HCT116 (cell line): ENCODE data around the gene FAM24A. TPM values are rescaled to one million over a fixed set of nuclear protein-coding genes. Genes with fewer than 3 reads are reported as not detected.

ENCODE experiments used
- ATAC-seq: fragments of 200-7000 bp; cut with Tn5 transposase; 2 replicates; pipeline ENCODE4 v1.9.1; 2020; ENCODE audit warnings: mild to moderate bottlenecking, moderate library complexity
- BruUV-seq: library from RNA; stranded (reverse); fragments of 400-500 nt; replicated peaks from 2 replicates; lab custom pipeline; 2021; lab: Mats Ljungman, UMichigan
- CTCF ChIA-PET: fragments of 300-600 bp; sonication (Branson Sonifier 250); formaldehyde crosslinking; loops from one replicate; lab custom pipeline; 2021; ENCODE audit warnings: antibody characterized with exemption; lab: Charles Lee
- POLR2A ChIA-PET: fragments of 300-600, 350-600 bp; sonication (Branson Sonifier 250); formaldehyde crosslinking; loops from one replicate; lab custom pipeline; 2021; ENCODE audit warnings: antibody characterized with exemption; lab: Charles Lee
- RAD21 ChIA-PET, 2 experiments: fragments of 300-600 bp; sonication (Branson Sonifier 250); formaldehyde crosslinking; loops; one replicate each; lab custom pipeline; 2023; ENCODE audit warnings: low total read pairs in 2 of 2; ENCODE audit not compliant: uncharacterized antibody in 2 of 2, unreplicated experiment in 2 of 2, low non-redundant PET in 1 of 2; lab: Charles Lee
- DNase-seq: peaks from one replicate; pipeline ENCODE4 v3.0.0-alpha.2; 2010; ENCODE audit warnings: low read depth, low spot score
- H2AFZ ChIP-seq: fragments of 200-600 bp; shearing (Covaris generic), sonication (generic); 2 replicates; pipeline ENCODE4 v1.6.1; 2017; ENCODE audit warnings: low read depth, mixed run types, mixed read lengths, antibody characterized with exemption, low read length; ENCODE audit not compliant: poor library complexity, severe bottlenecking
- H3K27ac ChIP-seq: 2 replicates; pipeline ENCODE4 v1.5.1; 2012; ENCODE audit warnings: low read depth, low read length
- H3K27me3 ChIP-seq: fragments of 200-600 bp; sonication (generic); 2 replicates; pipeline ENCODE4 v1.6.1; 2016; ENCODE audit warnings: mixed run types, low read length, mixed read lengths; ENCODE audit not compliant: insufficient read depth
- H3K36me3 ChIP-seq, 2 experiments: fragments of 200-500 bp in 1 of 2; fragments of 200-600 bp in 1 of 2; sonication (Bioruptor generic) in 1 of 2; sonication (generic) in 1 of 2; 2 replicates each; pipeline versions ENCODE4 v1.5.1 to v1.6.1; 2014 to 2016; ENCODE audit warnings: low read length in 2 of 2, inconsistent platforms in 1 of 2, mixed read lengths in 1 of 2, mixed run types in 1 of 2; ENCODE audit not compliant: insufficient read depth in 2 of 2, control insufficient read depth in 1 of 2
- H3K4me1 ChIP-seq, 2 experiments: fragments of 200-600 bp in 1 of 2; sonication (generic) in 1 of 2; 2 replicates each; pipeline versions ENCODE4 v1.5.1 to v1.6.1; 2012 to 2017; ENCODE audit warnings: low read length in 2 of 2, inconsistent platforms in 1 of 2, mild to moderate bottlenecking in 1 of 2, mixed read lengths in 1 of 2, mixed run types in 1 of 2, moderate library complexity in 1 of 2; ENCODE audit not compliant: insufficient read depth in 2 of 2, control insufficient read depth in 1 of 2
- H3K4me2 ChIP-seq: fragments of 200-600 bp; sonication (generic); 2 replicates; pipeline ENCODE4 v1.6.1; 2017; ENCODE audit warnings: mixed run types, low read length, mixed read lengths
- H3K4me3 ChIP-seq, 2 experiments: fragments of 200-600 bp in 1 of 2; sonication (generic) in 1 of 2; replicated peaks in 1 of 2; 2 replicates each; pipeline ENCODE4 v1.5.1; 2011 to 2016; ENCODE audit warnings: low read length in 2 of 2, control low read depth in 1 of 2, low read depth in 1 of 2, mild to moderate bottlenecking in 1 of 2, mixed read lengths in 1 of 2, mixed run types in 1 of 2
- H3K79me2 ChIP-seq: fragments of 200-600 bp; sonication (generic); 2 replicates; pipeline ENCODE4 v1.6.1; 2017; ENCODE audit warnings: mild to moderate bottlenecking, mixed run types, low read length, moderate library complexity, mixed read lengths; ENCODE audit not compliant: insufficient read depth
- H3K9ac ChIP-seq: fragments of 200-600 bp; sonication (generic); 2 replicates; pipeline ENCODE4 v1.6.1; 2016; ENCODE audit warnings: low read length, mixed read lengths
- H3K9me2 ChIP-seq: fragments of 200-600 bp; sonication (generic), shearing (Covaris generic); 2 replicates; pipeline ENCODE4 v1.6.1; 2017; ENCODE audit warnings: mixed run types, mild to moderate bottlenecking, moderate library complexity; ENCODE audit not compliant: insufficient read depth
- H3K9me3 ChIP-seq, 2 experiments: fragments of 200-500 bp in 1 of 2; fragments of 200-600 bp in 1 of 2; sonication (Bioruptor generic) in 1 of 2; sonication (generic) in 1 of 2; 2 replicates each; pipeline ENCODE4 v1.6.1; 2014 to 2017; ENCODE audit warnings: low read length in 2 of 2, mixed read lengths in 2 of 2, inconsistent platforms in 1 of 2, low read depth in 1 of 2, mild to moderate bottlenecking in 1 of 2, mixed run types in 1 of 2, moderate library complexity in 1 of 2; ENCODE audit not compliant: control insufficient read depth in 1 of 2, insufficient read depth in 1 of 2
- H4K20me1 ChIP-seq: fragments of 200-600 bp; sonication (generic), shearing (Covaris generic); 2 replicates; pipeline ENCODE4 v1.6.1; 2017; ENCODE audit warnings: mixed run types, mild to moderate bottlenecking, moderate library complexity; ENCODE audit not compliant: insufficient read depth
- CBX3 ChIP-seq: IDR thresholded peaks from 2 replicates; pipeline ENCODE4 v1.6.1; 2012; ENCODE audit warnings: low read depth
- EGR1 ChIP-seq: IDR thresholded peaks from 2 replicates; pipeline ENCODE4 v1.6.1; 2012; ENCODE audit warnings: low read depth
- EZH2 ChIP-seq: fragments of 200-600 bp; sonication (generic); IDR thresholded peaks from 2 replicates; pipeline ENCODE4 v1.6.1; 2017; ENCODE audit warnings: antibody characterized with exemption, mixed run types
- FOSL1 ChIP-seq: IDR thresholded peaks from 2 replicates; pipeline ENCODE4 v1.6.1; 2012; ENCODE audit warnings: low read depth
- JUND ChIP-seq: IDR thresholded peaks from 2 replicates; pipeline ENCODE4 v1.6.1; 2012
- RAD21 ChIP-seq: IDR thresholded peaks from 2 replicates; pipeline ENCODE4 v1.6.1; 2012; ENCODE audit warnings: low read depth, mild to moderate bottlenecking
- SIN3A ChIP-seq: IDR thresholded peaks from 2 replicates; pipeline ENCODE4 v1.6.1; 2012; ENCODE audit warnings: low read depth
- SP1 ChIP-seq: IDR thresholded peaks from 2 replicates; pipeline ENCODE4 v1.6.1; 2012; ENCODE audit warnings: low read depth
- YY1 ChIP-seq: IDR thresholded peaks from 2 replicates; pipeline ENCODE4 v1.6.1; 2011; ENCODE audit warnings: low read length, low read depth, moderate library complexity, mild to moderate bottlenecking; ENCODE audit not compliant: insufficient replicate concordance; ENCODE audit errors: extremely low read depth
- intact Hi-C: fragments of 100-400 bp; cut with micrococcal nuclease; formaldehyde crosslinking; loops from 2 replicates; pipeline ENCODE4 v1.10.0; 2022
- total RNA-seq: library from RNA; stranded (reverse); gene quantifications from one replicate; pipeline ENCODE4 v1.2.1, GENCODE V29; 2021; ENCODE audit not compliant: unreplicated experiment
- TF ChIP-seq, protein P1 (sequence below): IDR thresholded peaks from 2 replicates; pipeline ENCODE4 v1.6.1; 2012
- TF ChIP-seq, protein P2 (sequence below): IDR thresholded peaks from 2 replicates; pipeline ENCODE4 v1.6.1; 2012
- TF ChIP-seq, protein P3 (sequence below), 3 experiments: fragments of 200-600 bp in 1 of 3; sonication (generic) in 1 of 3; IDR thresholded peaks in 2 of 3; conservative IDR thresholded peaks in 1 of 3; 2 replicates each; pipeline ENCODE4 v1.5.1; 2012 to 2017; ENCODE audit warnings: low read depth in 2 of 3, low read length in 2 of 3, antibody characterized with exemption in 1 of 3, borderline replicate concordance in 1 of 3, control low read depth in 1 of 3, mild to moderate bottlenecking in 1 of 3, mixed read lengths in 1 of 3, mixed run types in 1 of 3, moderate library complexity in 1 of 3; ENCODE audit not compliant: insufficient read depth in 1 of 3
- TF ChIP-seq, protein P4 (sequence below): IDR thresholded peaks from 2 replicates; pipeline ENCODE4 v1.6.1; 2011; ENCODE audit warnings: mild to moderate bottlenecking, low read length, moderate library complexity; ENCODE audit not compliant: insufficient replicate concordance; ENCODE audit errors: extremely low read depth

Gene FAM24A
- total RNA-seq, 1 experiment from 2014 or later: not detected

DNA sequence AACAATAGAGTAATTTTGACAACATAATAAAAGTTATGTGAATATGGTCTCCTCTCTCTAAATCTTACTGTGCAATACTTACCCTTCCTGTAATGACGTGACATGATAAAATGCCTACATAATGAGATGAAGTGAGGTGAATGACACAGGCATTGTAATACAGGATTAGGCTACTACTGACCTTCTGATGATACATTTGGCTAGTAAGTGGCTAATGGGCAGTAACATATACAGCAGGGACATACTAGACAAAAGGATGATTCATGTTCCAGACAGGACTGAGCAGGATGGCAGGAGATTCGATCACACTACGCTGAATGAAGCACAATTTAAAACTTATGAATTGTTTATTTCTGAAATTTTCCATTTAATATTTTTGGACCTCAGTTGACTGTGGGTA lies 38.9 kb downstream of the FAM24A start:
- Histone ChIP-seq H2AFZ (no peak overlapping the region), H3K9ac (no peak overlapping the region), H3K27ac (no peak overlapping the region), H3K4me1 (peaks cover 0 to 9% of the 10 kb centered on the region in 2 experiments; a peak in 2 of 4 replicates), H3K4me2 (no peak overlapping the region), H4K20me1 (no peaks in the 10 kb centered on the region), H3K36me3 (peaks cover 11% of the 10 kb centered on the region in 2 experiments; a peak in 2 of 4 replicates), H3K27me3 (no peaks in the 10 kb centered on the region), H3K9me3 (no peaks in the 10 kb centered on the region), H3K79me2 (0 out of 2 replicates have a peak, but pooled peaks cover 4% of the 10 kb centered on the region), H3K4me3 (no peak overlapping the region), H3K9me2 (no peaks in the 10 kb centered on the region)
- POLR2A ChIA-PET: no interaction called here
- TF ChIP-seq FOSL1 (no peak), EZH2 (no peak), SIN3A (no peak), EGR1 (no peak), JUND (no peak), SP1 (no peak), YY1 (no peak), RAD21 (no peak), CBX3 (no peak)
- TF ChIP-seq, protein P1, sequence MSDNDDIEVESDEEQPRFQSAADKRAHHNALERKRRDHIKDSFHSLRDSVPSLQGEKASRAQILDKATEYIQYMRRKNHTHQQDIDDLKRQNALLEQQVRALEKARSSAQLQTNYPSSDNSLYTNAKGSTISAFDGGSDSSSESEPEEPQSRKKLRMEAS: no peak
- TF ChIP-seq, protein P2, sequence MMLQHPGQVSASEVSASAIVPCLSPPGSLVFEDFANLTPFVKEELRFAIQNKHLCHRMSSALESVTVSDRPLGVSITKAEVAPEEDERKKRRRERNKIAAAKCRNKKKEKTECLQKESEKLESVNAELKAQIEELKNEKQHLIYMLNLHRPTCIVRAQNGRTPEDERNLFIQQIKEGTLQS: no peak
- TF ChIP-seq, protein P3, sequence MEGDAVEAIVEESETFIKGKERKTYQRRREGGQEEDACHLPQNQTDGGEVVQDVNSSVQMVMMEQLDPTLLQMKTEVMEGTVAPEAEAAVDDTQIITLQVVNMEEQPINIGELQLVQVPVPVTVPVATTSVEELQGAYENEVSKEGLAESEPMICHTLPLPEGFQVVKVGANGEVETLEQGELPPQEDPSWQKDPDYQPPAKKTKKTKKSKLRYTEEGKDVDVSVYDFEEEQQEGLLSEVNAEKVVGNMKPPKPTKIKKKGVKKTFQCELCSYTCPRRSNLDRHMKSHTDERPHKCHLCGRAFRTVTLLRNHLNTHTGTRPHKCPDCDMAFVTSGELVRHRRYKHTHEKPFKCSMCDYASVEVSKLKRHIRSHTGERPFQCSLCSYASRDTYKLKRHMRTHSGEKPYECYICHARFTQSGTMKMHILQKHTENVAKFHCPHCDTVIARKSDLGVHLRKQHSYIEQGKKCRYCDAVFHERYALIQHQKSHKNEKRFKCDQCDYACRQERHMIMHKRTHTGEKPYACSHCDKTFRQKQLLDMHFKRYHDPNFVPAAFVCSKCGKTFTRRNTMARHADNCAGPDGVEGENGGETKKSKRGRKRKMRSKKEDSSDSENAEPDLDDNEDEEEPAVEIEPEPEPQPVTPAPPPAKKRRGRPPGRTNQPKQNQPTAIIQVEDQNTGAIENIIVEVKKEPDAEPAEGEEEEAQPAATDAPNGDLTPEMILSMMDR (IDR thresholded peaks at IDR 0.05 in 2 of 3, conservative IDR thresholded peaks at IDR 0.05 in 1 of 3; ENCODE audit: borderline replicate concordance in 1 of 3, insufficient read depth in 1 of 3, low read depth in 2 of 3, low read length in 2 of 3): no peak
- TF ChIP-seq, protein P4, sequence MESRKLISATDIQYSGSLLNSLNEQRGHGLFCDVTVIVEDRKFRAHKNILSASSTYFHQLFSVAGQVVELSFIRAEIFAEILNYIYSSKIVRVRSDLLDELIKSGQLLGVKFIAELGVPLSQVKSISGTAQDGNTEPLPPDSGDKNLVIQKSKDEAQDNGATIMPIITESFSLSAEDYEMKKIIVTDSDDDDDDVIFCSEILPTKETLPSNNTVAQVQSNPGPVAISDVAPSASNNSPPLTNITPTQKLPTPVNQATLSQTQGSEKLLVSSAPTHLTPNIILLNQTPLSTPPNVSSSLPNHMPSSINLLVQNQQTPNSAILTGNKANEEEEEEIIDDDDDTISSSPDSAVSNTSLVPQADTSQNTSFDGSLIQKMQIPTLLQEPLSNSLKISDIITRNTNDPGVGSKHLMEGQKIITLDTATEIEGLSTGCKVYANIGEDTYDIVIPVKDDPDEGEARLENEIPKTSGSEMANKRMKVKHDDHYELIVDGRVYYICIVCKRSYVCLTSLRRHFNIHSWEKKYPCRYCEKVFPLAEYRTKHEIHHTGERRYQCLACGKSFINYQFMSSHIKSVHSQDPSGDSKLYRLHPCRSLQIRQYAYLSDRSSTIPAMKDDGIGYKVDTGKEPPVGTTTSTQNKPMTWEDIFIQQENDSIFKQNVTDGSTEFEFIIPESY: no peak
- RAD21 ChIA-PET: no interaction called here
- no TSS peak for BruUV-seq
- DNase-seq (no peak), ATAC-seq (no peak)
- CTCF ChIA-PET: no interaction called here
- intact Hi-C loops: no loop called here
